Right lobe of liver (tissue), 6 donors: ENCODE measurements around the gene SLC27A1. TPM values are rescaled to one million over a fixed set of nuclear protein-coding genes. Genes with fewer than 3 reads are reported as not detected.
"Not testable (repeated sequence)": the region's sequence is repeated elsewhere in the genome, so short reads cannot be mapped to it uniquely, and the experiment has no call there.

Source experiments
- ATAC-seq, 4 donors: fragments of 200-7000 bp; cut with Tn5 transposase; one replicate each; pipeline ENCODE4 v1.9.1; 2020; ENCODE audit warnings: mild to moderate bottlenecking in 4 of 4, moderate library complexity in 4 of 4
- DNase-seq, 3 donors: peaks; one replicate each; pipeline ENCODE4 v3.0.0-alpha.2; 2020
- H3K27ac ChIP-seq, 3 donors: fragments of 200-600 bp; one replicate each; pipeline ENCODE4 v1.8.0; 2022
- H3K27me3 ChIP-seq, 2 donors: fragments of 200-600 bp; one replicate each; pipeline ENCODE4 v1.8.0; 2022
- H3K36me3 ChIP-seq, 4 donors: fragments of 200-600 bp; sonication (generic) in 1 of 4; one replicate each; pipeline versions ENCODE4 v1.5.1 to v1.8.0; 2017 to 2022; ENCODE audit warnings: control low read depth in 1 of 4
- H3K4me1 ChIP-seq, 4 donors: fragments of 200-600 bp; sonication (generic) in 1 of 4; one replicate each; pipeline versions ENCODE4 v1.5.1 to v1.8.0; 2017 to 2022; ENCODE audit warnings: control low read depth in 1 of 4
- H3K4me3 ChIP-seq, 3 donors: fragments of 200-600 bp; one replicate each; pipeline ENCODE4 v1.8.0; 2022
- H3K9me3 ChIP-seq, 4 donors: fragments of 200-600 bp; sonication (generic) in 1 of 4; one replicate each; pipeline versions ENCODE4 v1.5.1 to v1.8.0; 2017 to 2022; ENCODE audit warnings: control low read depth in 1 of 4
- POLR2A ChIP-seq: fragments of 450-650 bp; IDR thresholded peaks from one replicate; pipeline ENCODE4 v1.6.1; 2017; ENCODE audit warnings: antibody characterized with exemption, mild to moderate bottlenecking
- WGBS: methylation state at CpG from one replicate; pipeline ENCODE4 v1.1.6; 2018; ENCODE audit warnings: low coverage, low lambda C conversion rate; ENCODE audit not compliant: insufficient coverage; ENCODE audit errors: missing lambda C conversion rate; 5-methylcytosine and 5-hydroxymethylcytosine counted together
- intact Hi-C, 2 donors: fragments of 100-400 bp; cut with DNase I; formaldehyde crosslinking; loops; one replicate each; pipeline versions ENCODE4 v1.11.2 to v1.14.1; 2022
- total RNA-seq, 6 experiments: library from RNA; depleted of rRNA in 2 of 6; stranded (reverse); fragments of >200 nt in 2 of 6; fragmentation: NEBNext Ultra II Directional in 3 of 6; extraction: Animal tissue kit (Norgen Biotek cat#: 25700) in 3 of 6; gene quantifications; one replicate each; pipeline versions ENCODE4 v1.1.0 to v1.2.4, GENCODE V29; 2016 to 2023
- TF ChIP-seq, protein P1 (sequence below), 4 donors: fragments of 200-600 bp in 3 of 4; fragments of 450-650 bp in 1 of 4; IDR thresholded peaks; one replicate each; pipeline versions ENCODE4 v1.5.1 to v1.8.0; 2016 to 2022; ENCODE audit warnings: antibody characterized with exemption in 4 of 4, mild to moderate bottlenecking in 2 of 4
- donor health status: DM: no; HTN: yes; CAD: no.
- donor health status: DM: no; HTN: no; CAD: no.
- donor health status: DM: no; HTN: no; CAD: no.
- donor health status: DM: no; HTN: yes; CAD: no.
- donor health status: DM: no; HTN: yes; CAD: no.

Gene SLC27A1
- total RNA-seq, 6 experiments from 2014 or later, result 5.1 to 12.3 (median 6.1) TPM

GRCh38 chr19:17469092-17469480 is 1.2 kb upstream of the SLC27A1 start:
- H3K36me3 ChIP-seq, result no peaks in the 10 kb centered on the region
- peak overlapping the region; percentile 65 to 85 (median 83) for H3K4me3 ChIP-seq
- WGBS, result 4% methylated on average over 11 of the region's 19 CpGs
- TF ChIP-seq POLR2A, result no peak
- TF ChIP-seq, protein P1, sequence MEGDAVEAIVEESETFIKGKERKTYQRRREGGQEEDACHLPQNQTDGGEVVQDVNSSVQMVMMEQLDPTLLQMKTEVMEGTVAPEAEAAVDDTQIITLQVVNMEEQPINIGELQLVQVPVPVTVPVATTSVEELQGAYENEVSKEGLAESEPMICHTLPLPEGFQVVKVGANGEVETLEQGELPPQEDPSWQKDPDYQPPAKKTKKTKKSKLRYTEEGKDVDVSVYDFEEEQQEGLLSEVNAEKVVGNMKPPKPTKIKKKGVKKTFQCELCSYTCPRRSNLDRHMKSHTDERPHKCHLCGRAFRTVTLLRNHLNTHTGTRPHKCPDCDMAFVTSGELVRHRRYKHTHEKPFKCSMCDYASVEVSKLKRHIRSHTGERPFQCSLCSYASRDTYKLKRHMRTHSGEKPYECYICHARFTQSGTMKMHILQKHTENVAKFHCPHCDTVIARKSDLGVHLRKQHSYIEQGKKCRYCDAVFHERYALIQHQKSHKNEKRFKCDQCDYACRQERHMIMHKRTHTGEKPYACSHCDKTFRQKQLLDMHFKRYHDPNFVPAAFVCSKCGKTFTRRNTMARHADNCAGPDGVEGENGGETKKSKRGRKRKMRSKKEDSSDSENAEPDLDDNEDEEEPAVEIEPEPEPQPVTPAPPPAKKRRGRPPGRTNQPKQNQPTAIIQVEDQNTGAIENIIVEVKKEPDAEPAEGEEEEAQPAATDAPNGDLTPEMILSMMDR (IDR thresholded peaks at IDR 0.05), result no peak
- ATAC-seq (no peak), DNase-seq (no peak)
- H3K9me3 ChIP-seq, result no peaks in the 10 kb centered on the region
- peak overlapping the region in 2 of 3 donors; percentile 13 to 60 for H3K27ac ChIP-seq
- no peaks in the 10 kb centered on the region for H3K27me3 ChIP-seq
- no peaks in the 10 kb centered on the region for H3K4me1 ChIP-seq
- intact Hi-C loops, result no loop called here

DNA sequence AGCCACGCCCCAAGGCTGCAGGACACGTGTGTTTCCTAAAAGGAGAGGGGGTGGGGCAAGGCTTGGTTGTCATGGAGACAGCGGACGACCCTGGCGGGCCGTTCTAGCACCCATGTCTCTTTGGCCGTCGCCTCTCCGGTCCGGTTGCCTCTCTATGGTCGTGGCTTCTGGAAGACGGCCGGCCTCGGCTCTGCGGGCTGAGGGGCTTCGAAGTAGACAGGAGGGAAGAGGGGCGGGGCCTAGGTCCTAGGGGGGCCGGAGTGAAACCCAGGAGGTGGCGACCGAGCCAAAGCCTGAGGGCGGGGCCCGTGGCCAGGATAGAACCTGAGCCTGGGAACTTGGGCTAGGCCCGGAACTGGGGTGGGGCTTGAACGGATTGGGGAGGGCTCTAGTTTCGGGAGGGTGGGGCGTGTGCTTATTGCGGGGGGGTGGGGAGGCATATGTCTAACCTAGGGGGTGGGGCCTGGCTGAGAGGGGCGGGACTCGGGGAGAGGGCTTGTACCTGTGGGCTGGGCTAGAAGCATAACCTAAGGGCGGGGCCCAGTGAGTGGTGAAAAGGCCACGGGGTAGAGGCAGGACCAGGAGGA is 750 bp upstream of the SLC27A1 start:
- Histone ChIP-seq H3K4me1 (no peaks in the 10 kb centered on the region), H3K27me3 (no peaks in the 10 kb centered on the region), H3K36me3 (no peaks in the 10 kb centered on the region), H3K4me3 (peak overlapping the region; percentile 65 to 85 (median 83)), H3K9me3 (no peaks in the 10 kb centered on the region), H3K27ac (peak overlapping the region; percentile 24 to 60 (median 29))
- ATAC-seq (peak; percentile 81 to 89 (median 85)), DNase-seq (peak; percentile 97 to 98 (median 97))
- 1% methylated on average over 25 of the region's 31 CpGs for WGBS
- TF ChIP-seq POLR2A, result no peak
- TF ChIP-seq, protein P1 (IDR thresholded peaks at IDR 0.05), result no peak
- intact Hi-C loops, result no loop called here

DNA sequence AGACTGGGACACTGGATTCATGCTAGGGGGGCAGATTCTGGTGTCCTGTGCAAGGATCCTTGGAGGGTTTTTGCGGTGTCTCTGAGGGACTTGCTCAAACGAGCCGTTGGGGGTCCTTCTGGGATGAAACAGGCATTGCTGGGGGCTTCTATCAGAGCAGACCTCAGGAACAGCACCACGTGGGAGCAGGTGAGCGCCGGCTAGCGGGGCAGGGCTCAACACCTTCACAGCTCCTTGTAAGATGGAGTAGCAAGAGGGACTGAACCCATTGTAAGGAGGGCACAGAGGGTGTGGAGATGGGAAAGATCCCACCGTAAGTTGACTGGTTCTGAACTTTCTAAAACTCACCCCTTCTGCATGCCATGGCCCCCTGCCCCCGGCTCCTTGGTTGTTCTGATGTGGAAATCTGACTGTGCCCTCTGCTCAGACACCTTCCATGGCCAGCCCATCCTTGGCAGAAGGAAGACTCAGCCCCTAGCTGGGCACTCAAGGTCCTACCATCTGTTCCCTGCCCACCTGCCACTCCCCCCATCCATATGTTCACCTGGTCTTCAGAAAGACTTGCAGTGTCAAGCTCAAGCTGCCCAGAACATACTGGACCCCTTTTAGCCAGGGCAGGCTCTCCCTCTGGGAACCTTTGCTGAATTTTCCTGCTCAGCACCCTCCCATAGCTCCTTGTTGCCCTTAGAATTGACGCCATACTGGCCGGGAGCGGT is 1.2 kb downstream of the SLC27A1 start:
- 76% methylated on average over 6 of the region's 12 CpGs for WGBS
- TF ChIP-seq, protein P1 (IDR thresholded peaks at IDR 0.05), result no peak
- TF ChIP-seq POLR2A, result no peak
- Histone ChIP-seq H3K4me1 (no peaks in the 10 kb centered on the region), H3K27ac (no peak overlapping the region), H3K4me3 (no peak overlapping the region), H3K9me3 (no peaks in the 10 kb centered on the region), H3K36me3 (no peaks in the 10 kb centered on the region), H3K27me3 (no peaks in the 10 kb centered on the region)
- no peak for DNase-seq
- intact Hi-C loops, result no loop called here
- no peak for ATAC-seq

GRCh38 chr19:17473041-17473440 is 2.7 kb downstream of the SLC27A1 start:
- Histone ChIP-seq H3K27me3 (no peaks in the 10 kb centered on the region), H3K36me3 (no peaks in the 10 kb centered on the region), H3K9me3 (no peaks in the 10 kb centered on the region), H3K4me1 (no peaks in the 10 kb centered on the region), H3K4me3 (no peak overlapping the region), H3K27ac (no peak overlapping the region)
- intact Hi-C loops, result no loop called here
- TF ChIP-seq POLR2A, result no peak
- TF ChIP-seq, protein P1 (IDR thresholded peaks at IDR 0.05), result no peak
- no peak for DNase-seq
- WGBS, result 68% methylated on average over 7 of the region's 9 CpGs
- no peak for ATAC-seq

DNA sequence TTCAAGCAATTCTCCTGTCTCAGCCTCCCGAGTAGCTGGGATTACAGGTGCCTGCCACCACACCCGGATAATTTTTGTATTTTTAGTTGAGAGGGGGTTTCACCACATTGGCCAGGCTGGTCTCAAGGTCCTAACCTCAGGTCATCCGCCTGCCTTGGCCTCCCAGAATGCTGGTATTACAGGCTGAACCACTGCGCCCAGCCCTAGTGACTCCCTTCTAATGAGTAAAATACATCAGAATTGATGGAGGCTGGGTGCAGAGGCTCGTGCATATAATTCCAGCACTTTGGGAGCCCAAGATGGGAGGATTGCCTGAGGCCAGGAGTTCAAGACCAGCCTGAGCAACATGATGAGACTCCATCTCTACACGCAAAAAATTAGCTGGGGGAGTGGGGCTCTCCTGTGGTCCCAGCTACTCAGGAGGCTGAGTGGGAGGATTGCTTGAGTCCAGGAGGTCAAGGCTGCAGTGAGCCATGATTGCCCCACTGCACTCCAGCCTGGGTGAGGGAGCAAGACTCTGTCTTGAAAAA is 4.8 kb downstream of the SLC27A1 start:
- ATAC-seq, intact Hi-C loops, DNase-seq, H3K4me3 ChIP-seq, H3K9me3 ChIP-seq, H3K36me3 ChIP-seq, H3K4me1 ChIP-seq, H3K27me3 ChIP-seq: not testable (repeated sequence)
- 88% methylated on average over 1 of the region's 6 CpGs for WGBS
- peak overlapping the region in 1 of 3 donors; percentile 4 for H3K27ac ChIP-seq
